HCT116 (cell line): ENCODE data around the gene INF2. TPM values are rescaled to one million over a fixed set of nuclear protein-coding genes. Genes with fewer than 3 reads are reported as not detected.

Source experiments
- ATAC-seq: fragments of 200-7000 bp; cut with Tn5 transposase; 2 replicates; pipeline ENCODE4 v1.9.1; 2020; ENCODE audit warnings: mild to moderate bottlenecking, moderate library complexity
- BruUV-seq: library from RNA; stranded (reverse); fragments of 400-500 nt; replicated peaks from 2 replicates; lab custom pipeline; 2021; lab: Mats Ljungman, UMichigan
- CTCF ChIA-PET: fragments of 300-600 bp; sonication (Branson Sonifier 250); formaldehyde crosslinking; loops from one replicate; lab custom pipeline; 2021; ENCODE audit warnings: antibody characterized with exemption; lab: Charles Lee
- POLR2A ChIA-PET: fragments of 300-600, 350-600 bp; sonication (Branson Sonifier 250); formaldehyde crosslinking; loops from one replicate; lab custom pipeline; 2021; ENCODE audit warnings: antibody characterized with exemption; lab: Charles Lee
- RAD21 ChIA-PET, 2 experiments: fragments of 300-600 bp; sonication (Branson Sonifier 250); formaldehyde crosslinking; loops; one replicate each; lab custom pipeline; 2023; ENCODE audit warnings: low total read pairs in 2 of 2; ENCODE audit not compliant: uncharacterized antibody in 2 of 2, unreplicated experiment in 2 of 2, low non-redundant PET in 1 of 2; lab: Charles Lee
- DNase-seq: peaks from one replicate; pipeline ENCODE4 v3.0.0-alpha.2; 2010; ENCODE audit warnings: low read depth, low spot score
- H2AFZ ChIP-seq: fragments of 200-600 bp; shearing (Covaris generic), sonication (generic); 2 replicates; pipeline ENCODE4 v1.6.1; 2017; ENCODE audit warnings: low read depth, mixed run types, mixed read lengths, antibody characterized with exemption, low read length; ENCODE audit not compliant: poor library complexity, severe bottlenecking
- H3K27ac ChIP-seq: 2 replicates; pipeline ENCODE4 v1.5.1; 2012; ENCODE audit warnings: low read depth, low read length
- H3K27me3 ChIP-seq: fragments of 200-600 bp; sonication (generic); 2 replicates; pipeline ENCODE4 v1.6.1; 2016; ENCODE audit warnings: mixed run types, low read length, mixed read lengths; ENCODE audit not compliant: insufficient read depth
- H3K36me3 ChIP-seq, 2 experiments: fragments of 200-500 bp in 1 of 2; fragments of 200-600 bp in 1 of 2; sonication (Bioruptor generic) in 1 of 2; sonication (generic) in 1 of 2; 2 replicates each; pipeline versions ENCODE4 v1.5.1 to v1.6.1; 2014 to 2016; ENCODE audit warnings: low read length in 2 of 2, inconsistent platforms in 1 of 2, mixed read lengths in 1 of 2, mixed run types in 1 of 2; ENCODE audit not compliant: insufficient read depth in 2 of 2, control insufficient read depth in 1 of 2
- H3K4me1 ChIP-seq, 2 experiments: fragments of 200-600 bp in 1 of 2; sonication (generic) in 1 of 2; 2 replicates each; pipeline versions ENCODE4 v1.5.1 to v1.6.1; 2012 to 2017; ENCODE audit warnings: low read length in 2 of 2, inconsistent platforms in 1 of 2, mild to moderate bottlenecking in 1 of 2, mixed read lengths in 1 of 2, mixed run types in 1 of 2, moderate library complexity in 1 of 2; ENCODE audit not compliant: insufficient read depth in 2 of 2, control insufficient read depth in 1 of 2
- H3K4me2 ChIP-seq: fragments of 200-600 bp; sonication (generic); 2 replicates; pipeline ENCODE4 v1.6.1; 2017; ENCODE audit warnings: mixed run types, low read length, mixed read lengths
- H3K4me3 ChIP-seq, 2 experiments: fragments of 200-600 bp in 1 of 2; sonication (generic) in 1 of 2; replicated peaks in 1 of 2; 2 replicates each; pipeline ENCODE4 v1.5.1; 2011 to 2016; ENCODE audit warnings: low read length in 2 of 2, control low read depth in 1 of 2, low read depth in 1 of 2, mild to moderate bottlenecking in 1 of 2, mixed read lengths in 1 of 2, mixed run types in 1 of 2
- H3K79me2 ChIP-seq: fragments of 200-600 bp; sonication (generic); 2 replicates; pipeline ENCODE4 v1.6.1; 2017; ENCODE audit warnings: mild to moderate bottlenecking, mixed run types, low read length, moderate library complexity, mixed read lengths; ENCODE audit not compliant: insufficient read depth
- H3K9ac ChIP-seq: fragments of 200-600 bp; sonication (generic); 2 replicates; pipeline ENCODE4 v1.6.1; 2016; ENCODE audit warnings: low read length, mixed read lengths
- H3K9me2 ChIP-seq: fragments of 200-600 bp; sonication (generic), shearing (Covaris generic); 2 replicates; pipeline ENCODE4 v1.6.1; 2017; ENCODE audit warnings: mixed run types, mild to moderate bottlenecking, moderate library complexity; ENCODE audit not compliant: insufficient read depth
- H3K9me3 ChIP-seq, 2 experiments: fragments of 200-500 bp in 1 of 2; fragments of 200-600 bp in 1 of 2; sonication (Bioruptor generic) in 1 of 2; sonication (generic) in 1 of 2; 2 replicates each; pipeline ENCODE4 v1.6.1; 2014 to 2017; ENCODE audit warnings: low read length in 2 of 2, mixed read lengths in 2 of 2, inconsistent platforms in 1 of 2, low read depth in 1 of 2, mild to moderate bottlenecking in 1 of 2, mixed run types in 1 of 2, moderate library complexity in 1 of 2; ENCODE audit not compliant: control insufficient read depth in 1 of 2, insufficient read depth in 1 of 2
- H4K20me1 ChIP-seq: fragments of 200-600 bp; sonication (generic), shearing (Covaris generic); 2 replicates; pipeline ENCODE4 v1.6.1; 2017; ENCODE audit warnings: mixed run types, mild to moderate bottlenecking, moderate library complexity; ENCODE audit not compliant: insufficient read depth
- CTCF ChIP-seq, 3 experiments: fragments of 200-600 bp in 1 of 3; sonication (generic) in 1 of 3; IDR thresholded peaks in 2 of 3; conservative IDR thresholded peaks in 1 of 3; 2 replicates each; pipeline ENCODE4 v1.5.1; 2012 to 2017; ENCODE audit warnings: low read depth in 2 of 3, low read length in 2 of 3, antibody characterized with exemption in 1 of 3, borderline replicate concordance in 1 of 3, control low read depth in 1 of 3, mild to moderate bottlenecking in 1 of 3, mixed read lengths in 1 of 3, mixed run types in 1 of 3, moderate library complexity in 1 of 3; ENCODE audit not compliant: insufficient read depth in 1 of 3
- EZH2phosphoT487 ChIP-seq: fragments of 200-600 bp; IDR thresholded peaks from 2 replicates; pipeline ENCODE4 v1.6.1; 2018; ENCODE audit warnings: antibody characterized with exemption, borderline replicate concordance
- POLR2AphosphoS5 ChIP-seq: IDR thresholded peaks from 2 replicates; pipeline ENCODE4 v1.6.1; 2011; ENCODE audit warnings: mild to moderate bottlenecking, low read depth, low read length, moderate library complexity
- RAD21 ChIP-seq: IDR thresholded peaks from 2 replicates; pipeline ENCODE4 v1.6.1; 2012; ENCODE audit warnings: low read depth, mild to moderate bottlenecking
- intact Hi-C: fragments of 100-400 bp; cut with micrococcal nuclease; formaldehyde crosslinking; loops from 2 replicates; pipeline ENCODE4 v1.10.0; 2022
- total RNA-seq: library from RNA; stranded (reverse); gene quantifications from one replicate; pipeline ENCODE4 v1.2.1, GENCODE V29; 2021; ENCODE audit not compliant: unreplicated experiment

INF2 gene
- total RNA-seq, 1 experiment from 2014 or later: 95.8 TPM

GRCh38 chr14:104768437-104769323, 79.3 kb downstream of the INF2 start:
- Histone ChIP-seq H3K79me2 (no peaks in the 10 kb centered on the region), H3K9me3 (peaks cover 0 to 11% of the 10 kb centered on the region in 2 experiments; a peak in 2 of 4 replicates), H3K27me3 (no peaks in the 10 kb centered on the region), H3K27ac (peak overlapping the region; percentile 44), H3K4me2 (peak overlapping the region; percentile 53), H3K9ac (no peak overlapping the region; the same call in 1 of the 2 replicates), H3K4me3 (no peak overlapping the region), H3K36me3 (peaks cover 0 to 31% of the 10 kb centered on the region in 2 experiments; a peak in 3 of 4 replicates), H4K20me1 (no peaks in the 10 kb centered on the region), H3K9me2 (no peaks in the 10 kb centered on the region), H3K4me1 (peaks cover 3 to 9% of the 10 kb centered on the region in 2 experiments; a peak in 3 of 4 replicates), H2AFZ (no peak overlapping the region)
- DNase-seq: peak; percentile 51
- peak; percentile 68 to 74 (median 69) for TF ChIP-seq CTCF (IDR thresholded peaks at IDR 0.05 in 2 of 3, conservative IDR thresholded peaks at IDR 0.05 in 1 of 3; ENCODE audit: borderline replicate concordance in 1 of 3, insufficient read depth in 1 of 3, low read depth in 2 of 3, low read length in 2 of 3)
- peak; percentile 85 for TF ChIP-seq RAD21
- peak; percentile 41; the same call in 1 of the 2 replicates for TF ChIP-seq POLR2AphosphoS5
- no peak for TF ChIP-seq EZH2phosphoT487
- ChIA-PET RAD21 (interaction anchor here (0.6 to 1.2 kb wide), 6 partner anchors 16 to 114 kb away, joined by 3 to 5 read pairs (median 4); no protein-coding TSS in a partner anchor), CTCF (interaction anchor here (0.6 to 3.1 kb wide), 10 partner anchors 14 to 277 kb away, joined by 3 to 29 read pairs (median 4); partner anchors contain the start of gene SIVA1), POLR2A (interaction anchor here (1.1 to 1.4 kb wide), 2 partner anchors 16 to 58 kb away, joined by 3 to 5 read pairs; partner anchors contain the start of gene SIVA1)
- BruUV-seq: no TSS peak
- peak; percentile 92 for ATAC-seq
- intact Hi-C loops: loop anchor here (1.0 to 2.0 kb wide), 2 partner anchors 58 to 276 kb away; no protein-coding TSS in a partner anchor
